Right cardiac atrium (tissue), 5 donors: ENCODE measurements around the gene DEXI. TPM values are rescaled to one million over a fixed set of nuclear protein-coding genes. Genes with fewer than 3 reads are reported as not detected.

Experiments used
- ATAC-seq, 2 donors: fragments of 200-7000 bp; cut with Tn5 transposase; one replicate each; pipeline versions ENCODE4 v1.8.0 to v1.9.1; 2020; ENCODE audit warnings: moderate library complexity in 2 of 2, mild to moderate bottlenecking in 1 of 2
- DNase-seq, 3 donors: peaks; one replicate each; pipeline ENCODE4 v3.0.0-alpha.2; 2020
- H3K27ac ChIP-seq: one replicate; pipeline ENCODE4 v1.5.1; 2013; ENCODE audit warnings: mild to moderate bottlenecking, low read length, control low read depth, moderate library complexity
- H3K27me3 ChIP-seq: one replicate; pipeline ENCODE4 v1.6.1; 2013; ENCODE audit not compliant: control insufficient read depth, insufficient read depth
- H3K4me1 ChIP-seq: one replicate; pipeline ENCODE4 v1.6.1; 2013; ENCODE audit warnings: low read length; ENCODE audit not compliant: control insufficient read depth, insufficient read depth
- H3K4me3 ChIP-seq: one replicate; pipeline ENCODE4 v1.5.1; 2013; ENCODE audit warnings: low read length, control low read depth
- H3K9me3 ChIP-seq: one replicate; pipeline ENCODE4 v1.6.1; 2013; ENCODE audit warnings: low read length; ENCODE audit not compliant: control insufficient read depth
- WGBS: extraction: QIAGEN DNeasy Blood & Tissue Kit; methylation state at CpG from one replicate; pipeline ENCODE4 v1.1.7; 2013; 5-methylcytosine and 5-hydroxymethylcytosine counted together
- intact Hi-C, 4 donors: fragments of 100-400 bp; cut with DNase I; formaldehyde crosslinking; loops; one replicate each; pipeline versions ENCODE4 v1.11.0 to v1.14.0; 2022 to 2023
- polyA plus RNA-seq: library from polyadenylated mRNA; stranded (reverse); fragments of 200-250 nt; gene quantifications from one replicate; pipeline ENCODE4 v1.2.3, GENCODE V29; 2013
- total RNA-seq, 4 donors: library from RNA; stranded (reverse); fragmentation: NEBNext Ultra II Directional; extraction: Animal tissue kit (Norgen Biotek cat#: 25700); gene quantifications; one replicate each; pipeline ENCODE4 v1.2.1, GENCODE V29; 2021
- donor health status: healthy with polysubstance abuse.
- donor health status: DM: no; HTN: yes; CAD: no.
- donor health status: DM: no; HTN: no; CAD: no.
- donor health status: DM: no; HTN: yes; CAD: no; lungs with severe emphysema.
- donor health status: DM: yes; HTN: yes; CAD: no.

Gene DEXI
- total and polyA plus RNA-seq, 5 donors: 82.2 to 127 (median 102) TPM

- Histone ChIP-seq H3K27ac (no peak overlapping the region), H3K27me3 (no peaks in the 10 kb centered on the region), H3K4me1 (peaks cover 3% of the 10 kb centered on the region), H3K4me3 (no peak overlapping the region), H3K9me3 (no peaks in the 10 kb centered on the region)
- intact Hi-C loops: no loop called here
- peak in 2 of 3 donors; percentile 60 to 68 for DNase-seq
- 69% methylated on average over 10 of the region's 10 CpGs for WGBS
- ATAC-seq: no peak
These were observed 53.8 kb downstream of the DEXI start for GRCh38 chr16:10888320-10888937.

GRCh38 chr16:10885246-10885645 lies 57.0 kb downstream of the DEXI start:
- peak in 1 of 2 donors; percentile 16 for ATAC-seq
- WGBS: 54% methylated on average over 6 of the region's 6 CpGs
- Histone ChIP-seq H3K27me3 (no peaks in the 10 kb centered on the region), H3K4me3 (no peak overlapping the region), H3K27ac (no peak overlapping the region), H3K9me3 (no peaks in the 10 kb centered on the region), H3K4me1 (peaks cover 3% of the 10 kb centered on the region)
- intact Hi-C loops: no loop called here
- no peak for DNase-seq

DNA sequence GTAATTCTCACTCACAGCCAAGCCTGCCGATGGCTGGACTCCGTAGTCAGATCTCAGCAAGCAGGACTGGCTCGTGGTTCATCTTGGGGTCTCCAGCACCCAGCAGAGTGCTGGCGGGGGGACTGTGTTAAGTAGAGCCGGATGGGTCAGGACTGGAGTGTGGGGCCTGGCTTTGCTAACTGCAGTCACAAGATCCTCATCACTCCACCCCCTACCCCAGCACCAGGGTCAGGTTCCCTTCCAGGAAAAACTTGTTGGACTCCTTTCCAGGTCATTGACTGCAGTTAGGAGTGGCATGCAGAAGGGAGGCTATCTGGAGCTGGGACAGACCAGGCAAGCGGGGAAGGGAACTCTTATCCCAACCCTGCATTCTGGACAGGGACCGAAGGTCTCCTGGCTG lies 59.3 kb downstream of the DEXI start:
- no peaks in the 10 kb centered on the region for H3K9me3 ChIP-seq
- intact Hi-C loops: no loop called here
- no peak for DNase-seq
- no peak overlapping the region for H3K27ac ChIP-seq
- ATAC-seq: no peak
- H3K27me3 ChIP-seq: no peaks in the 10 kb centered on the region
- 80% methylated on average over 7 of the region's 7 CpGs for WGBS
- no peak overlapping the region for H3K4me3 ChIP-seq
- H3K4me1 ChIP-seq: no peaks in the 10 kb centered on the region

GRCh38 chr16:10881479-10882030 lies 60.7 kb downstream of the DEXI start:
- no peak overlapping the region for H3K4me3 ChIP-seq
- no peak for DNase-seq
- no peaks in the 10 kb centered on the region for H3K9me3 ChIP-seq
- ATAC-seq: no peak
- H3K27me3 ChIP-seq: no peaks in the 10 kb centered on the region
- 68% methylated on average over 7 of the region's 7 CpGs for WGBS
- intact Hi-C loops: no loop called here
- H3K4me1 ChIP-seq: no peaks in the 10 kb centered on the region
- H3K27ac ChIP-seq: no peak overlapping the region

DNA sequence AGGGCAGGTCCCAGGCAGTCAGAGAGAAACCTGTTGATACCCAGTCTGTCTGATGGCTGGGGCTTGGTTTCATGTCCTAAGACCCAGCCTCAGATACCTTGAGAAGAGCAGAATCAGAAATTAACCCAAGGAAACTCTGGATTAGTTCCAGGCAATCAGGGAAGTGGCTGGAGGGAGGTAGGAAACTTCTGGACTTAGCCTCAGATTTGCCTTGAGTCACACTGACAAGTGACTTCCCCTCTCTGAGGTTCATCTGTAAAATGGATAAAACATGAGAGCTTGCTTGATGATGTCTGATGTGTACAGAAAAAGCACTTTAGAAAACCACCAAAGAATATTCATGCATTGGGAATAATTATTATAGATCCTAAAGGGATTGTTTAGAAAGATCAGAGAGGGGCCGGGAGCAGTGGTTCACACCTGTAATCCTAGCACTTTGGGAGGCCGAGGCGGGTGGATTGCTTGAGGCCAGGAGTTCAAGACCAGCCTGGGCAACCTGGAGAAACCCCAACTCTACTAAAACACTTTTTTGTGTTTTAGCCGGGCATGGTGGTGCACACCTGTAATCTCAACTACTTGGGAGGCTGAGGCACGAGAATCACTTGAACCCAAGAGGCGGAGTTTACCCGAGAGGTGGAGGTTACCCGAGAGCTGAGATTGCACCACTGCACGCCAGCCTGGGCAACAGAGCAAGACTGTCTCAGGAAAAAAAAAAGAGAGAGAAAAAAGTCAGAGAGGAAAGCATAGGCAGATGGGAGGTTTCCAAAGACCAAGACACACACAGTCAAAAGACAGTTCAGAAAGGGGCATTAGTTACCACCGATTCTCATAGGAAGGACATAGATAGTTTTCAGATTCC lies 61.4 kb downstream of the DEXI start:
- Histone ChIP-seq H3K4me3 (no peak overlapping the region), H3K27me3 (no peaks in the 10 kb centered on the region), H3K27ac (no peak overlapping the region), H3K9me3 (no peaks in the 10 kb centered on the region), H3K4me1 (no peaks in the 10 kb centered on the region)
- 84% methylated on average over 10 of the region's 10 CpGs for WGBS
- no peak for ATAC-seq
- DNase-seq: no peak
- intact Hi-C loops: no loop called here

GRCh38 chr16:10879681-10880589 lies 62.3 kb downstream of the DEXI start:
- no peak for ATAC-seq
- intact Hi-C loops: no loop called here
- Histone ChIP-seq H3K27ac (peak overlapping the region; percentile 48), H3K27me3 (no peaks in the 10 kb centered on the region), H3K4me3 (peak overlapping the region; percentile 69), H3K4me1 (no peaks in the 10 kb centered on the region), H3K9me3 (no peaks in the 10 kb centered on the region)
- WGBS: 40% methylated on average over 21 of the region's 21 CpGs
- no peak for DNase-seq

Other genes with a start within 250 kb of the DEXI start
- gene TEKT5, start 247.5 kb downstream of the DEXI start, total RNA-seq: not detected
- gene TEKT5, start 247.5 kb downstream of the DEXI start, polyA plus RNA-seq: 0.07 TPM
- gene NUBP1, start 198.6 kb downstream of the DEXI start, total RNA-seq: 10 to 100 TPM; 45.9 to 49.8 (median 47.4) TPM
- gene NUBP1, start 198.6 kb downstream of the DEXI start, polyA plus RNA-seq: 55.9 TPM
- 1 to 10 TPM; 1.9 to 3.2 (median 2.0) TPM for gene TVP23A, start 123.7 kb downstream of the DEXI start, total RNA-seq
- gene TVP23A, start 123.7 kb downstream of the DEXI start, polyA plus RNA-seq: 1.4 TPM
- gene CIITA, start 65.3 kb downstream of the DEXI start, total RNA-seq: 1 to 10 TPM; 5.3 to 9.1 (median 7.5) TPM
- 7.3 TPM for gene CIITA, start 65.3 kb downstream of the DEXI start, polyA plus RNA-seq
- 10 to 100 TPM; 24.0 to 31.5 (median 30.4) TPM for gene CLEC16A, start 2.1 kb upstream of the DEXI start, total RNA-seq
- gene CLEC16A, start 2.1 kb upstream of the DEXI start, polyA plus RNA-seq: 14.9 TPM